GM12878 (cell line): ENCODE data around the gene C6orf89.
A peak's percentile ranks its signal among the peaks of the same experiment; 100 is the strongest.

Experiments used
- ASH2L ChIP-seq: fragments of 300-600, 200-600 bp; sonication (generic); IDR thresholded peaks from 2 replicates; pipeline ENCODE4 v1.6.1; 2017; ENCODE audit warnings: low read depth, mild to moderate bottlenecking, borderline replicate concordance
- MXI1 ChIP-seq: fragments of 150-350 bp; IDR thresholded peaks from 2 replicates; pipeline ENCODE4 v1.6.1; 2011; ENCODE audit warnings: low read depth, mild to moderate bottlenecking, inconsistent platforms, low read length, improper control_type of control experiment
- POLR2A ChIP-seq: IDR thresholded peaks from 2 replicates; pipeline ENCODE4 v1.6.1; 2011; ENCODE audit warnings: low read depth, mild to moderate bottlenecking, low read length
- POU2F2 ChIP-seq: IDR thresholded peaks from 3 replicates; pipeline ENCODE4 v1.6.1; 2011; ENCODE audit warnings: low read depth, mild to moderate bottlenecking, low read length, borderline replicate concordance
- SPI1 ChIP-seq: IDR thresholded peaks from 2 replicates; pipeline ENCODE4 v1.6.1; 2011; ENCODE audit warnings: low read depth, mild to moderate bottlenecking, low read length, moderate library complexity, borderline replicate concordance; ENCODE audit not compliant: insufficient read depth
- TCF3 ChIP-seq: IDR thresholded peaks from 2 replicates; pipeline ENCODE4 v1.6.1; 2012; ENCODE audit warnings: low read depth, mild to moderate bottlenecking, low read length, borderline replicate concordance; ENCODE audit not compliant: insufficient read depth
- TF ChIP-seq, protein P1 (sequence below), 3 experiments: IDR thresholded peaks in 2 of 3; conservative IDR thresholded peaks in 1 of 3; 2 replicates each; pipeline ENCODE4 v1.5.1; 2011; ENCODE audit warnings: low read depth in 3 of 3, low read length in 3 of 3, mild to moderate bottlenecking in 3 of 3, control low read depth in 2 of 3, moderate library complexity in 2 of 3, inconsistent platforms in 1 of 3, mixed read lengths in 1 of 3; ENCODE audit not compliant: control insufficient read depth in 2 of 3, insufficient read depth in 1 of 3; ENCODE audit errors: extremely low read depth in 1 of 3
- TF ChIP-seq, protein P2 (sequence below): fragments of 450-650 bp; formaldehyde crosslinking; IDR thresholded peaks from 2 replicates; pipeline ENCODE4 v1.4.0; 2022; ENCODE audit warnings: mild to moderate bottlenecking, moderate library complexity
- TF ChIP-seq, protein P3 (sequence below): IDR thresholded peaks from 2 replicates; pipeline ENCODE4 v1.6.1; 2012; ENCODE audit warnings: mild to moderate bottlenecking, low read depth, low read length

DNA sequence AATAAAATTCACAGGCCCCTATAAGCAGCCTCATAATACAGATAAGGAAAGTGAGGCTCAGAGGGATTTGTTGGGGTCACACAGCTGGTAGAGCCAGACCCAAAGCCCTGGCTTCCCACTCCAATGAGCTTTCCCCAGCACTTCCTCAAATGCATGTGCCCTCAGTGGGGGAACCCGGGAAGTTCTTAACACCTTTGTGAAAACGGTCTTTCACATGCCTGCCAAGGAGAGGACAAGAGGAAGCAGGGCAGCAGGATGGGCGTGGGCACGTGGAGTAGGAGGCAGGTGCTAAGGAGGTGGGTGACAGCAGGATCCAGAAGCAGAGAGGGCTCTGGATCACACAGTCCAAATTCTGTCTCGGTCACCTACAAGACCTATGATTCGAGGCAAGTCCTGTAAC, 69.4 kb downstream of the C6orf89 start:
- TF ChIP-seq POU2F2 (no peak), TCF3 (no peak), POLR2A (no peak), SPI1 (peak; percentile 29; the same call in 1 of the 2 replicates), MXI1 (no peak), ASH2L (no peak)
- TF ChIP-seq, protein P1, sequence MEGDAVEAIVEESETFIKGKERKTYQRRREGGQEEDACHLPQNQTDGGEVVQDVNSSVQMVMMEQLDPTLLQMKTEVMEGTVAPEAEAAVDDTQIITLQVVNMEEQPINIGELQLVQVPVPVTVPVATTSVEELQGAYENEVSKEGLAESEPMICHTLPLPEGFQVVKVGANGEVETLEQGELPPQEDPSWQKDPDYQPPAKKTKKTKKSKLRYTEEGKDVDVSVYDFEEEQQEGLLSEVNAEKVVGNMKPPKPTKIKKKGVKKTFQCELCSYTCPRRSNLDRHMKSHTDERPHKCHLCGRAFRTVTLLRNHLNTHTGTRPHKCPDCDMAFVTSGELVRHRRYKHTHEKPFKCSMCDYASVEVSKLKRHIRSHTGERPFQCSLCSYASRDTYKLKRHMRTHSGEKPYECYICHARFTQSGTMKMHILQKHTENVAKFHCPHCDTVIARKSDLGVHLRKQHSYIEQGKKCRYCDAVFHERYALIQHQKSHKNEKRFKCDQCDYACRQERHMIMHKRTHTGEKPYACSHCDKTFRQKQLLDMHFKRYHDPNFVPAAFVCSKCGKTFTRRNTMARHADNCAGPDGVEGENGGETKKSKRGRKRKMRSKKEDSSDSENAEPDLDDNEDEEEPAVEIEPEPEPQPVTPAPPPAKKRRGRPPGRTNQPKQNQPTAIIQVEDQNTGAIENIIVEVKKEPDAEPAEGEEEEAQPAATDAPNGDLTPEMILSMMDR (IDR thresholded peaks at IDR 0.05 in 2 of 3, conservative IDR thresholded peaks at IDR 0.05 in 1 of 3; ENCODE audit: control insufficient read depth in 2 of 3, extremely low read depth in 1 of 3, insufficient read depth in 1 of 3, low read depth in 3 of 3, low read length in 3 of 3) = no peak
- TF ChIP-seq, protein P2, sequence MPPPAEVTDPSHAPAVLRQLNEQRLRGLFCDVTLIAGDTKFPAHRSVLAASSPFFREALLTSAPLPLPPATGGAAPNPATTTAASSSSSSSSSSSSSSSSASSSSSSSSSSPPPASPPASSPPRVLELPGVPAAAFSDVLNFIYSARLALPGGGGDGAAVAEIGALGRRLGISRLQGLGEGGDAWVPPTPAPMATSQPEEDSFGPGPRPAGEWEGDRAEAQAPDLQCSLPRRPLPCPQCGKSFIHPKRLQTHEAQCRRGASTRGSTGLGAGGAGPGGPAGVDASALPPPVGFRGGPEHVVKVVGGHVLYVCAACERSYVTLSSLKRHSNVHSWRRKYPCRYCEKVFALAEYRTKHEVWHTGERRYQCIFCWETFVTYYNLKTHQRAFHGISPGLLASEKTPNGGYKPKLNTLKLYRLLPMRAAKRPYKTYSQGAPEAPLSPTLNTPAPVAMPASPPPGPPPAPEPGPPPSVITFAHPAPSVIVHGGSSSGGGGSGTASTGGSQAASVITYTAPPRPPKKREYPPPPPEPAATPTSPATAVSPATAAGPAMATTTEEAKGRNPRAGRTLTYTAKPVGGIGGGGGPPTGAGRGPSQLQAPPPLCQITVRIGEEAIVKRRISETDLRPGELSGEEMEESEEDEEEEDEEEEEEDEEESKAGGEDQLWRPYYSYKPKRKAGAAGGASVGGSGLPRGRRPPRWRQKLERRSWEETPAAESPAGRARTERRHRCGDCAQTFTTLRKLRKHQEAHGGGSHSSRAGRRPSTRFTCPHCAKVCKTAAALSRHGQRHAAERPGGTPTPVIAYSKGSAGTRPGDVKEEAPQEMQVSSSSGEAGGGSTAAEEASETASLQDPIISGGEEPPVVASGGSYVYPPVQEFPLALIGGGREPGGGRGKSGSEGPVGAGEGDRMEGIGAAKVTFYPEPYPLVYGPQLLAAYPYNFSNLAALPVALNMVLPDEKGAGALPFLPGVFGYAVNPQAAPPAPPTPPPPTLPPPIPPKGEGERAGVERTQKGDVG (CRISPR knock-in tag) = no peak
- TF ChIP-seq, protein P3, sequence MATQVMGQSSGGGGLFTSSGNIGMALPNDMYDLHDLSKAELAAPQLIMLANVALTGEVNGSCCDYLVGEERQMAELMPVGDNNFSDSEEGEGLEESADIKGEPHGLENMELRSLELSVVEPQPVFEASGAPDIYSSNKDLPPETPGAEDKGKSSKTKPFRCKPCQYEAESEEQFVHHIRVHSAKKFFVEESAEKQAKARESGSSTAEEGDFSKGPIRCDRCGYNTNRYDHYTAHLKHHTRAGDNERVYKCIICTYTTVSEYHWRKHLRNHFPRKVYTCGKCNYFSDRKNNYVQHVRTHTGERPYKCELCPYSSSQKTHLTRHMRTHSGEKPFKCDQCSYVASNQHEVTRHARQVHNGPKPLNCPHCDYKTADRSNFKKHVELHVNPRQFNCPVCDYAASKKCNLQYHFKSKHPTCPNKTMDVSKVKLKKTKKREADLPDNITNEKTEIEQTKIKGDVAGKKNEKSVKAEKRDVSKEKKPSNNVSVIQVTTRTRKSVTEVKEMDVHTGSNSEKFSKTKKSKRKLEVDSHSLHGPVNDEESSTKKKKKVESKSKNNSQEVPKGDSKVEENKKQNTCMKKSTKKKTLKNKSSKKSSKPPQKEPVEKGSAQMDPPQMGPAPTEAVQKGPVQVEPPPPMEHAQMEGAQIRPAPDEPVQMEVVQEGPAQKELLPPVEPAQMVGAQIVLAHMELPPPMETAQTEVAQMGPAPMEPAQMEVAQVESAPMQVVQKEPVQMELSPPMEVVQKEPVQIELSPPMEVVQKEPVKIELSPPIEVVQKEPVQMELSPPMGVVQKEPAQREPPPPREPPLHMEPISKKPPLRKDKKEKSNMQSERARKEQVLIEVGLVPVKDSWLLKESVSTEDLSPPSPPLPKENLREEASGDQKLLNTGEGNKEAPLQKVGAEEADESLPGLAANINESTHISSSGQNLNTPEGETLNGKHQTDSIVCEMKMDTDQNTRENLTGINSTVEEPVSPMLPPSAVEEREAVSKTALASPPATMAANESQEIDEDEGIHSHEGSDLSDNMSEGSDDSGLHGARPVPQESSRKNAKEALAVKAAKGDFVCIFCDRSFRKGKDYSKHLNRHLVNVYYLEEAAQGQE = no peak
